CD14-positive monocyte (primary cell): ENCODE results near the gene ZFP1. TPM values are rescaled to one million over a fixed set of nuclear protein-coding genes. Genes with fewer than 3 reads are reported as not detected.

Source experiments
- DNase-seq, 3 donors: peaks; one replicate each; pipeline ENCODE4 v3.0.0-alpha.2; 2011 to 2022
- H2AFZ ChIP-seq: 2 replicates; pipeline ENCODE4 v1.6.0; 2012; ENCODE audit warnings: mild to moderate bottlenecking, low read depth, low read length, inconsistent platforms; ENCODE audit not compliant: insufficient read depth, poor library complexity, severe bottlenecking
- H3K27ac ChIP-seq, 2 donors: 1 replicate in 1 of 2; 2 replicates in 1 of 2; pipeline ENCODE4 v1.5.1; 2012 to 2013; ENCODE audit warnings: low read length in 2 of 2, control low read depth in 1 of 2, inconsistent platforms in 1 of 2, low read depth in 1 of 2, mild to moderate bottlenecking in 1 of 2
- H3K27me3 ChIP-seq, 2 donors: one replicate each; pipeline versions ENCODE4 v1.6.0 to v1.6.1; 2011 to 2013; ENCODE audit warnings: low read length in 2 of 2; ENCODE audit not compliant: control insufficient read depth in 2 of 2, insufficient read depth in 2 of 2
- H3K36me3 ChIP-seq, 2 donors: replicated peaks in 1 of 2; 1 replicate in 1 of 2; 2 replicates in 1 of 2; pipeline versions ENCODE4 v1.5.1 to v1.6.1; 2012 to 2013; ENCODE audit warnings: low read length in 2 of 2, control low read depth in 1 of 2, inconsistent platforms in 1 of 2, mild to moderate bottlenecking in 1 of 2; ENCODE audit not compliant: insufficient read depth in 2 of 2, control insufficient read depth in 1 of 2
- H3K4me1 ChIP-seq, 2 donors: 1 replicate in 1 of 2; 2 replicates in 1 of 2; pipeline versions ENCODE4 v1.5.1 to v1.6.1; 2012 to 2013; ENCODE audit warnings: low read length in 2 of 2, control low read depth in 1 of 2, inconsistent platforms in 1 of 2, mild to moderate bottlenecking in 1 of 2, moderate library complexity in 1 of 2; ENCODE audit not compliant: insufficient read depth in 2 of 2, control insufficient read depth in 1 of 2
- H3K4me2 ChIP-seq: replicated peaks from 2 replicates; pipeline ENCODE3; 2012; ENCODE audit warnings: low read length, moderate library complexity, mild to moderate bottlenecking; ENCODE audit not compliant: poor library complexity, severe bottlenecking; ENCODE audit errors: extremely low read depth
- H3K4me3 ChIP-seq, 3 experiments: fragments of 200-600 bp in 1 of 3; sonication (generic) in 1 of 3; replicated peaks in 1 of 3; 1 replicate in 2 of 3; 2 replicates in 1 of 3; pipeline ENCODE4 v1.5.1; 2011 to 2013; ENCODE audit warnings: low read length in 3 of 3, mild to moderate bottlenecking in 3 of 3, control low read depth in 2 of 3, low read depth in 2 of 3, inconsistent platforms in 1 of 3, moderate library complexity in 1 of 3
- H3K79me2 ChIP-seq: 2 replicates; pipeline ENCODE4 v1.6.0; 2012; ENCODE audit warnings: mild to moderate bottlenecking, control low read depth, inconsistent platforms, low read length, moderate library complexity; ENCODE audit not compliant: insufficient read depth
- H3K9ac ChIP-seq: 2 replicates; pipeline ENCODE4 v1.6.0; 2017; ENCODE audit warnings: low read length, mild to moderate bottlenecking; ENCODE audit not compliant: insufficient read depth, poor library complexity, severe bottlenecking
- H3K9me3 ChIP-seq, 2 donors: replicated peaks in 1 of 2; 1 replicate in 1 of 2; 2 replicates in 1 of 2; pipeline versions ENCODE4 v1.5.1 to v1.6.1; 2012 to 2013; ENCODE audit warnings: low read length in 2 of 2, control low read depth in 1 of 2; ENCODE audit not compliant: control insufficient read depth in 1 of 2, insufficient read depth in 1 of 2
- H4K20me1 ChIP-seq: 2 replicates; pipeline ENCODE4 v1.6.0; 2012; ENCODE audit warnings: mild to moderate bottlenecking, low read length, control low read depth, moderate library complexity; ENCODE audit not compliant: insufficient read depth
- H3K27ac Mint-ChIP-seq, 7 donors: one replicate each; pipeline ENCODE4 v1.8.0; 2020; ENCODE audit warnings: mild to moderate bottlenecking in 7 of 7, mixed read lengths in 7 of 7, moderate library complexity in 6 of 7, inconsistent platforms in 2 of 7
- H3K27me3 Mint-ChIP-seq, 3 donors: one replicate each; pipeline ENCODE4 v1.8.0; 2021 to 2022; ENCODE audit warnings: low read depth in 3 of 3, mild to moderate bottlenecking in 3 of 3, mixed read lengths in 3 of 3, moderate library complexity in 3 of 3, inconsistent platforms in 1 of 3
- H3K36me3 Mint-ChIP-seq, 2 donors: one replicate each; pipeline ENCODE4 v1.8.0; 2020; ENCODE audit warnings: mixed read lengths in 2 of 2, inconsistent platforms in 1 of 2, mild to moderate bottlenecking in 1 of 2
- H3K4me1 Mint-ChIP-seq: one replicate; pipeline ENCODE4 v1.8.0; 2020; ENCODE audit warnings: mild to moderate bottlenecking, mixed read lengths
- H3K4me3 Mint-ChIP-seq, 2 donors: one replicate each; pipeline ENCODE4 v1.8.0; 2020; ENCODE audit warnings: mild to moderate bottlenecking in 2 of 2, mixed read lengths in 2 of 2, moderate library complexity in 1 of 2
- H3K9me3 Mint-ChIP-seq, 7 donors: one replicate each; pipeline ENCODE4 v1.8.0; 2020 to 2022; ENCODE audit warnings: mixed read lengths in 7 of 7, mild to moderate bottlenecking in 6 of 7, moderate library complexity in 6 of 7, inconsistent platforms in 2 of 7
- WGBS: methylation state at CpG from one replicate; pipeline ENCODE4 v1.1.5; 2013; ENCODE audit warnings: missing lambda C conversion rate; ENCODE audit not compliant: insufficient coverage; 5-methylcytosine and 5-hydroxymethylcytosine counted together
- intact Hi-C, 2 donors: fragments of 100-400 bp; cut with micrococcal nuclease; formaldehyde crosslinking; loops; one replicate each; pipeline versions ENCODE4 v1.15.0 to v1.15.1; 2023
- polyA plus RNA-seq, 3 donors: library from polyadenylated mRNA; depleted of rRNA in 1 of 3; unstranded in 2 of 3; stranded (reverse) in 1 of 3; fragments of 300-500 nt in 2 of 3; fragments of >200 nt in 1 of 3; fragmentation: Illumina TruSeq in 2 of 3; gene quantifications; 1 replicate in 2 of 3; 2 replicates in 1 of 3; pipeline ENCODE4 v1.2.3, GENCODE V29; 2012 to 2021
- TF ChIP-seq, protein P1 (sequence below): fragments of 200-600 bp; IDR thresholded peaks from one replicate; pipeline ENCODE4 v1.8.0; 2022; ENCODE audit warnings: antibody characterized with exemption, mild to moderate bottlenecking

ZFP1 gene
- polyA plus RNA-seq, 3 donors = 1.8 to 4.0 (median 3.4) TPM

GRCh38 chr16:75111514-75111940 lies 36.8 kb upstream of the ZFP1 start:
- peaks cover 4% of the 10 kb centered on the region for H3K79me2 ChIP-seq
- Mint-ChIP-seq H3K27ac (peak overlapping the region in 2 of 7 donors; percentile 28 to 76), H3K4me1 (peaks cover 70% of the 10 kb centered on the region), H3K4me3 (peak overlapping the region in 1 of 2 donors; percentile 73), H3K27me3 (peaks cover 22 to 32% (median 28%) of the 10 kb centered on the region in 3 donors), H3K36me3 (peaks cover 14 to 29% of the 10 kb centered on the region in 2 donors), H3K9me3 (peaks cover 0 to 6% (median 0%) of the 10 kb centered on the region in 7 donors)
- WGBS = 25% methylated on average over 4 of the region's 7 CpGs
- peak overlapping the region; percentile 71 for H3K4me2 ChIP-seq
- peaks cover 0 to 23% of the 10 kb centered on the region in 2 donors for H3K27me3 ChIP-seq
- DNase-seq = no peak
- peak overlapping the region; percentile 36 for H2AFZ ChIP-seq
- no peak overlapping the region for H3K9ac ChIP-seq
- no peaks in the 10 kb centered on the region for H4K20me1 ChIP-seq
- H3K27ac ChIP-seq = no peak overlapping the region
- intact Hi-C loops = loop anchor here (2.0 to 5.0 kb wide), 3 partner anchors 49 to 114 kb away; partner anchors contain the start of gene ZNRF1 (in 2 of the 2)
- H3K4me1 ChIP-seq = peaks cover 73 to 78% of the 10 kb centered on the region in 2 donors
- TF ChIP-seq, protein P1, sequence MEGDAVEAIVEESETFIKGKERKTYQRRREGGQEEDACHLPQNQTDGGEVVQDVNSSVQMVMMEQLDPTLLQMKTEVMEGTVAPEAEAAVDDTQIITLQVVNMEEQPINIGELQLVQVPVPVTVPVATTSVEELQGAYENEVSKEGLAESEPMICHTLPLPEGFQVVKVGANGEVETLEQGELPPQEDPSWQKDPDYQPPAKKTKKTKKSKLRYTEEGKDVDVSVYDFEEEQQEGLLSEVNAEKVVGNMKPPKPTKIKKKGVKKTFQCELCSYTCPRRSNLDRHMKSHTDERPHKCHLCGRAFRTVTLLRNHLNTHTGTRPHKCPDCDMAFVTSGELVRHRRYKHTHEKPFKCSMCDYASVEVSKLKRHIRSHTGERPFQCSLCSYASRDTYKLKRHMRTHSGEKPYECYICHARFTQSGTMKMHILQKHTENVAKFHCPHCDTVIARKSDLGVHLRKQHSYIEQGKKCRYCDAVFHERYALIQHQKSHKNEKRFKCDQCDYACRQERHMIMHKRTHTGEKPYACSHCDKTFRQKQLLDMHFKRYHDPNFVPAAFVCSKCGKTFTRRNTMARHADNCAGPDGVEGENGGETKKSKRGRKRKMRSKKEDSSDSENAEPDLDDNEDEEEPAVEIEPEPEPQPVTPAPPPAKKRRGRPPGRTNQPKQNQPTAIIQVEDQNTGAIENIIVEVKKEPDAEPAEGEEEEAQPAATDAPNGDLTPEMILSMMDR = peak; percentile 60
- H3K9me3 ChIP-seq = no peaks in the 10 kb centered on the region
- H3K36me3 ChIP-seq = no peaks in the 10 kb centered on the region
- no peak overlapping the region for H3K4me3 ChIP-seq

- Histone ChIP-seq H3K36me3 (no peaks in the 10 kb centered on the region), H3K9me3 (no peaks in the 10 kb centered on the region), H3K27ac (no peak overlapping the region), H3K4me1 (peaks cover 69 to 74% of the 10 kb centered on the region in 2 donors), H2AFZ (peak overlapping the region; percentile 17), H3K4me2 (peak overlapping the region; percentile 17), H3K79me2 (peaks cover under 1% of the 10 kb centered on the region), H3K9ac (no peak overlapping the region), H3K4me3 (no peak overlapping the region), H4K20me1 (no peaks in the 10 kb centered on the region), H3K27me3 (peaks cover 0 to 23% of the 10 kb centered on the region in 2 donors)
- H3K27ac Mint-ChIP-seq = peak overlapping the region in 3 of 7 donors; percentile 28 to 61 (median 49)
- WGBS = 3% methylated on average over 26 of the region's 26 CpGs
- intact Hi-C loops = loop anchor here (2.0 to 5.0 kb wide), 3 partner anchors 50 to 115 kb away; partner anchors contain the start of gene ZNRF1 (in 2 of the 2)
- H3K9me3 Mint-ChIP-seq = peaks cover 0 to 6% (median 3%) of the 10 kb centered on the region in 7 donors
- peaks cover 14 to 25% of the 10 kb centered on the region in 2 donors for H3K36me3 Mint-ChIP-seq
- peaks cover 69% of the 10 kb centered on the region for H3K4me1 Mint-ChIP-seq
- DNase-seq = no peak
- TF ChIP-seq, protein P1 = no peak
- peaks cover 22 to 32% (median 30%) of the 10 kb centered on the region in 3 donors for H3K27me3 Mint-ChIP-seq
- H3K4me3 Mint-ChIP-seq = peak overlapping the region in 1 of 2 donors; percentile 86
Observed at GRCh38 chr16:75111961-75112733, 36.2 kb upstream of the ZFP1 start.
